Left lobe of liver (tissue), 2 donors: ENCODE results near the gene GADD45A. TPM values are rescaled to one million over a fixed set of nuclear protein-coding genes. Genes with fewer than 3 reads are reported as not detected.

Experiments
- ATAC-seq: fragments of 200-7000 bp; cut with Tn5 transposase; one replicate; pipeline ENCODE4 v1.9.1; 2020; ENCODE audit warnings: mild to moderate bottlenecking, moderate library complexity
- DNase-seq: peaks from one replicate; pipeline ENCODE4 v3.0.0-alpha.2; 2020; ENCODE audit warnings: low spot score
- total RNA-seq: library from RNA; stranded (reverse); gene quantifications from one replicate; pipeline ENCODE4 v1.2.1, GENCODE V29; 2021
- donor health status: DM: no; HTN: no; CAD: no; lungs with moderate emphysema.
- donor health status: DM: no; HTN: yes; CAD: no.

GADD45A gene
- total RNA-seq, 1 donor from 2014 or later = 58.6 TPM

DNA sequence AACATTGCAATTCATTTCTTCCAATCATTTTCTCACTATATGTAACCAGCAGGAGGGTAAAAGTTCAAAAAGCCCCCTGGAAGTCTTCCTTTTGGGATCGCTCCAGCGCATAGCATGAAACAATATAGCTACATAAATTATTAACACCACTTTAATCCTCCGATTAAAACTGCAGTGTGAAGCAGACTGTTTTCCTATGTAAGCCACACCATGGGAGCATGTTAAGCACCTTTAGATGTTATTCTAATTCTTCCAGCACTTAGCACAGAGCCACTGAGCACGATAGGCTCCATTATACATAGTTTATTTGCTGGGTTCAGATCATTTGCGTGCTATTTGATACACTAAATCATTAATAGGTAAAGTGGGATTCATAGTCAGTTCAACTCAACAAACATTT, 18.4 kb upstream of the GADD45A start:
- ATAC-seq = no peak

GRCh38 chr1:67668660-67669059, 16.3 kb upstream of the GADD45A start:
- no peak for DNase-seq
- ATAC-seq = no peak

More for the DNA sequence above, 18.4 kb upstream of the GADD45A start:
- no peak for DNase-seq

GRCh38 chr1:67672260-67672803, 12.7 kb upstream of the GADD45A start:
- DNase-seq = no peak
- no peak for ATAC-seq

DNA sequence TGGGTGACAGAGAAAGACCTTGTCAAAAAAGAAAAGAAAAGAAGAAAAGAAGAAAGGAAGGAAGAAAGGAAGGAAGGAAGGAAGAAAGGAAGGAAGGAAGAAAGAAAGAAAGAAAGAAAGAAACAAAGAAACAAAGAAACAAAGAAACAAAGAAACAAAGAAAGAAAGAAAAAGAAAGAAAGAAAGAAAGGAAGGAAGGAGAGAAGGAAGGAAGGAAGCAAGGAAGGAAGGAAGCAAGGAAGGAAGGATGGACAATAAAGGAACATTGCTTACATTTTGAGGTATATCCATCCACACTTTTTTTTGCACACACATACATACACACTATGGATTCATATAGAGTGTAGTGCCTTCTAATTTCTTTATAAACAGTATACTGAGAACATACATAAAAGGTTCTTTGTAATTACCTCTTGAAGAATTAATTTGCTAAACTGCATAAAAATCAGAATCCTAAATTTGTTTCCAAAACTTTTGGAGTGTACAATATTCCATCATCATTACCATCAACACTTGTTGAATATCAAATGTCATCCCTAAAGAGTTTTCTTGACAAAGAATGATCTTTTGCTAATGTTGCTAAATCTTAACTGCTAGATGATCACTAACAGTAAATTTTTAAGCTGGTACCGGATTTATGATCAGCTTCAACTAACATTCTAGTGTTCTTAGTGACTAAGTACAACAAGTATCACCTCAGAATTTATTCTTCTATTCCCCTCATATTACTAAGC, 11.4 kb upstream of the GADD45A start:
- no peak for ATAC-seq

DNA sequence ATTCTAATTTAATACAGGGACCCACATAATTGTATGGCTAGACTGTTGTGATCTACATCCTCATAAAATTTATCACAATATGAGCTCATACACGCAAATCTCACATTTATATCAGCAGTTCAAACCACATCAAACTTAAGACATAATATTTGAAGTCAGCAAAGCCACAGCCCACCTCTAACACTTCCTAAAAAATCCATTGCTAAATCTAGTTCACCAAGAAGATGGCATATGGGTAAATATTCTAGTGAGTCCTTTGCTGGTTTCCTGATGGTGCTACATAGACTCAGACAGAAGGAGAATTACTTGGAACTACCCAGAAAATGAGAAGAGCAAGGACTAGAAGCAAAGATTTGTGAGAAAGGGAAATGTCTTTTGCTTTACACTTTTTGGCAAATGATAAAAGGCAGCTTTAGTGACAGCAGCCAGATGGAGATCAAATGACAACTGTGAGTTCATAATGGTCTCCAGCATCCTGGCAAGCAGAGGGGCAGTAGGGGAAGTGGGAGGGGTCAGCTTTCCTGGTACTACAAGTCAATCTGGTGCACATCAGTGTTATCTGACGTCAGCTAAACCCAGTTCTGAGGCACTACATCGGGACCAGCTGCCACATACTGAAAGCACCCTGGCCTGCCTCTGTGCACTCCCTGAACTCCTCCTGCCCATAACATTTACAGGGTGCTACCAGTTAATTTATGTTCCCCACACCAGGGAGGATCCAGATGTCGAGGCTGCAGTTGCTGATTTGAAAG, 10.6 kb upstream of the GADD45A start:
- DNase-seq = no peak
- ATAC-seq = no peak

More for the DNA sequence above, 11.4 kb upstream of the GADD45A start:
- DNase-seq = no peak

- no peak for DNase-seq
- ATAC-seq = no peak
These were observed 9.2 kb upstream of the GADD45A start for GRCh38 chr1:67675800-67676199.

- DNase-seq = no peak
- ATAC-seq = no peak
These were observed 8.7 kb upstream of the GADD45A start for GRCh38 chr1:67676287-67676686.

GRCh38 chr1:67676946-67677345, 8.1 kb upstream of the GADD45A start:
- DNase-seq (no peak), ATAC-seq (no peak)

GRCh38 chr1:67677408-67677807, 7.6 kb upstream of the GADD45A start:
- no peak for DNase-seq

DNA sequence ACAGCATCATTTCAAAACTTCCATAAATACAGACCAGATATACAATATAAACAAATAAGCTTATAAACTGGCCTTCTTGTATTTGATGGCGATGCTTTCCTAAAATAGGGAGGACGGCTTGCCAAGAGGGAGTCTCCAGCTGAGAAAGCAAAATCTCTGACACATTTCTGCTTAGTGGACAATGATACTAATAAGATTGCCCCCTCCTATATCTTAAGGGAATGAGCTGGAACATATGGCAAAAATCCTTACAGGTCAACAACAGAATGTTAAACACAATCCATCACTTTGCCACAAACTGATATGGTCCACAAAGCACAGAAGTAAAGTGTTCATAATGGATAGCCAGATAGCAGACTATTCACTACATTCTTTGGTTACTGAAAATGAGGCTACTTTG, 7.1 kb upstream of the GADD45A start:
- no peak for ATAC-seq
- DNase-seq = no peak

More at GRCh38 chr1:67677408-67677807, 7.6 kb upstream of the GADD45A start:
- ATAC-seq = no peak

- ATAC-seq = no peak
These were observed 5.3 kb upstream of the GADD45A start for GRCh38 chr1:67679691-67680090.

DNA sequence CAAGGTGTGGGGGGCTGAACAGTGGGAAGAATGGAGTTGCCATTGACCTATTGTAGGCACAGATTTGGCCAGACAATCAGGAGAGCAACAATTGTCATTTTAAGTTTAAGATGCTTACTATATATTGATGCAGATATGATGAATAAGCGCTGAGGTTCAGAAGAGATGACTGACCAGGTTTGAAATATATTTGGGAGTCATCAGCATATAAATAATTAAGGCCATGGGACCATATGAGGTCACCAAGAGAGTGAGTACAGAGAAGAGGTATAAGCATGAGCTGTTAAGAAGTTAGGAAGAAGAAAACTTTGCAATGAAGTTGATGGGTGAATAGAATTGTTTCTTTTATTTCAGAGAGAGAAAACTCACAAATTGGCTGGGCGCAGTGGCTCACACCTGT, 4.5 kb upstream of the GADD45A start:
- ATAC-seq (no peak), DNase-seq (no peak)

More at GRCh38 chr1:67679691-67680090, 5.3 kb upstream of the GADD45A start:
- DNase-seq = no peak

DNA sequence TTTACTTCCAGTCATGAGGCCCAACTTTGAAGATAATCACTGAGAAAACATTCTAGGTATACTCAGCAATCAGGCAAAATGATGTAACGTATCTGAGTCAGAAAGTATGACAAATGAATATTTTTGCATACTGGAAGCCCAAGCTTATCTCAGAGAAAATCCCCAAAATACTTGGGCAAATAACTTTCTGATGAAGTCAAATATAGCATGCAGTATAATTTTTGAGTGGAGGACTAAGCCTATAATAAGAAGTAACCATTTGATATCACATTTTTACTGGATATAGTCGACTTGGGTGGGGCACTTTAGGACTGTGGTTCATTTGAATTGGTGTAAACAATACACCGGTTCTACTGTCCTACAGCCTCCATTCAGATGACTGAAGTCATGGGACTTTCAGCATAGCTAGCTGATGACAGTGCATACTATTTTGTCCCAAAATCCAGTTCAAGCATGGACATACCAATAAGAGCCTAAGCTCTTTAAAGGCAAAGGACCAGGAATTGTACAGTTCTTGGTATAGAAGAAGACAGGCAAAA, 2.3 kb upstream of the GADD45A start:
- DNase-seq = no peak
- ATAC-seq = no peak

DNA sequence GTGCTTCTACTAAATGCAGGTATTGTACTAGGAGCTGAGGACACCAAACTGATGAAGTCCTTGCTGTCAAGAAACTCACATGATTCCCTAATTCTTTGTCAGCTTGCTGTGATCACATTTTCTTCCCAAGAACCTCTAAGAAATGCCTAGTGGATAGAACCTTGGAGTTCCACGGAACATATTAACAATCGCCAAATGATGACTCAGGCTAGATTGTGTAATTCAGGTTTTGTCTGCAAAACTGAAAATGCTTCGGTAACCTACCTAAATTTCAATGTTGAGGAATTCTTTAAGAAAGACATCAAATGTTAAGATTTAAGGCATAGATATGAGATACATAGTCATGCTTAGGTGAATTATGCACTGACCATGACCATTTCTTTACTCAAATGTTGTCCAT, 1.7 kb upstream of the GADD45A start:
- DNase-seq = no peak

GRCh38 chr1:67683766-67684525, 1.1 kb upstream of the GADD45A start:
- no peak for ATAC-seq
- peak; percentile 57 for DNase-seq

More for the DNA sequence above, 1.7 kb upstream of the GADD45A start:
- ATAC-seq = no peak

DNA sequence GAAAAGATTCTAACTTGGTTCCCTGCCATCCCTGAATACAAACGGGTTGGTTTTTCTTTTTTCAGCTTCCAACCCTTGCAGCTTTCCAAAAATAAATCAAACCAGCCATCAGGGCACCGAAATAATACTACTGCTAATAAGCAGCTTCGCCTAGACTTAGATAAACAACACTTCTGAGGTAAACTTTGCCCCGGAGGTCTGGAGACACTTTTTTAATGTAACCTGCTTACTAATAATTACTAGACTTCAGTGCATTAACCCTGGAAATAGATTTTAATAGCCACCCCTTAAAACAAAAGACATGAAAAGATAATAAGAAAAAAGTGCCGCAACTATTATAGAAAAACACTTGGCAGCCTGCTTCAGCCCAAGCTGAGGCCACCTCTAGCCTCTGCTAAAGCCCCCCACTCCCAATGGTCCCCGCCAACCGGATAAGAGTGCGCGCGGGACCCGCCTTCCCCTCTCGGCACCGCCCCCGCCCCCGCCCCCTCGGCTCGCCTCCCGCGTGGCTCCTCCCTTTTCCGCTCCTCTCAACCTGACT, 405 bp upstream of the GADD45A start:
- peak; percentile 2 for ATAC-seq
- no peak for DNase-seq

DNA sequence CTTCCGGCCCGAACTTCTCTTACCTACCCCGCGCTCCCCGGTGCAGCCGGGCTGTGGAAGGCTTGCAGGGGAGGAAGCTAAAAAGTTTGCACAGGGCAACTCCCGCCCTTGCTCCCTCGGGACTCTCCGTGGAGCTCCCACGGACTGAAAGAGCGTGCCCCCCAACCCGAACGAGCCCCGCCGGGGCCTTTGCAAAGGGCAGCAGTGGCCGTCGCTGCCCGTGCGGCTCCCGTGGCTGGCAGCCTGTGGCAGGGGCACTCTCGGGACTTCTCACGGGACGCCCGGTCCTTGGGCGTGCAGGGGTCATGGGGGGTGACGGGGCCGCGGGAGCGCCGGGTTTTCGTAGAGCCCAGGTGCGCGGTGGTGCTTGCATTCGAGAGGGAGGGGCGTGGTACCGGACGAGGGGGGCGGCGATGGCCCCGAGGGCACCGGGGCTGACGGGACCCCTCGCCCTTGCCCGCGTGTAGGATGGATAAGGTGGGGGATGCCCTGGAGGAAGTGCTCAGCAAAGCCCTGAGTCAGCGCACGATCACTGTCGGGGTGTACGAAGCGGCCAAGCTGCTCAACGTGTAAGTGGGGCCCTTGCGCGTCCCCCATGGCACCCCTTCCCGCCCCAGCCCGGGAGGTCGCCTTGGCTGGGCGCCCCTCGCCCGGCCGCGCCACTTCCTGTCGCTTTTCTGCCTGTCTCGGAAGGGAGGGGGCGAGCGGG, 711 bp downstream of the GADD45A start:
- ATAC-seq (peak; percentile 23), DNase-seq (peak; percentile 67)

GRCh38 chr1:67686267-67687197, 1.5 kb downstream of the GADD45A start:
- DNase-seq = peak; percentile 82
- peak; percentile 42 for ATAC-seq

- no peak for ATAC-seq
These were observed 2.2 kb downstream of the GADD45A start for GRCh38 chr1:67687198-67687545.

More at GRCh38 chr1:67687198-67687545, 2.2 kb downstream of the GADD45A start:
- DNase-seq = no peak
